ENCODE data around the gene GRB10. TPM values are rescaled to one million over a fixed set of nuclear protein-coding genes. Genes with fewer than 3 reads are reported as not detected.

The GRB10 gene
- total RNA-seq, 4 donors from 2014 or later: 40.4 to 88.6 (median 61.1) TPM

GRCh38 chr7:50822110-50822509, 39.4 kb upstream of the GRB10 start:
- no peaks in the 10 kb centered on the region for H3K27me3 ChIP-seq
- ATAC-seq (no peak), DNase-seq (no peak)
- H3K4me1 ChIP-seq: peaks cover 0 to 12% of the 10 kb centered on the region in 2 donors
- H3K4me3 ChIP-seq: no peak overlapping the region
- no peaks in the 10 kb centered on the region for H3K36me3 ChIP-seq
- TF ChIP-seq POLR2A (IDR thresholded peaks at IDR 0.05): no peak
- no peak for TF ChIP-seq CTCF (IDR thresholded peaks at IDR 0.05 in 4 of 5, conservative IDR thresholded peaks at IDR 0.05 in 1 of 5)
- H3K27ac ChIP-seq: peak overlapping the region; percentile 19 to 81 (median 65)
- intact Hi-C loops (cut with DNase I; ENCODE audit: low total_unique reads): no loop called here
- H3K9me3 ChIP-seq: no peaks in the 10 kb centered on the region
- in situ Hi-C loops (cut with MboI; ENCODE audit: low sequenced_read_pairs in 4 of 4): no loop called here

GRCh38 chr7:50821457-50822008, 38.8 kb upstream of the GRB10 start:
- no peaks in the 10 kb centered on the region for H3K27me3 ChIP-seq
- peak overlapping the region; percentile 19 to 81 (median 65) for H3K27ac ChIP-seq
- peaks cover 0 to 12% of the 10 kb centered on the region in 2 donors for H3K4me1 ChIP-seq
- no peaks in the 10 kb centered on the region for H3K9me3 ChIP-seq
- H3K4me3 ChIP-seq: no peak overlapping the region
- peak; percentile 85 to 94 for ATAC-seq
- TF ChIP-seq POLR2A (IDR thresholded peaks at IDR 0.05) (no peak), CTCF (IDR thresholded peaks at IDR 0.05 in 4 of 5, conservative IDR thresholded peaks at IDR 0.05 in 1 of 5) (no peak)
- H3K36me3 ChIP-seq: no peaks in the 10 kb centered on the region
- intact Hi-C loops (cut with DNase I; ENCODE audit: low total_unique reads) (no loop called here), in situ Hi-C loops (cut with MboI; ENCODE audit: low sequenced_read_pairs in 4 of 4) (no loop called here)
- peak in 1 of 2 donors; percentile 50 for DNase-seq

GRCh38 chr7:50818324-50818723, 35.6 kb upstream of the GRB10 start:
- no peak overlapping the region for H3K27ac ChIP-seq
- no peak for DNase-seq
- H3K27me3 ChIP-seq: no peaks in the 10 kb centered on the region
- no peak overlapping the region for H3K4me3 ChIP-seq
- no peaks in the 10 kb centered on the region for H3K36me3 ChIP-seq
- no peaks in the 10 kb centered on the region for H3K9me3 ChIP-seq
- no peak for TF ChIP-seq CTCF (IDR thresholded peaks at IDR 0.05 in 4 of 5, conservative IDR thresholded peaks at IDR 0.05 in 1 of 5)
- no peak for TF ChIP-seq POLR2A (IDR thresholded peaks at IDR 0.05)
- in situ Hi-C loops (cut with MboI; ENCODE audit: low sequenced_read_pairs in 4 of 4): no loop called here
- no peak for ATAC-seq
- intact Hi-C loops (cut with DNase I; ENCODE audit: low total_unique reads): no loop called here
- H3K4me1 ChIP-seq: peaks cover 0 to 12% of the 10 kb centered on the region in 2 donors

GRCh38 chr7:50817561-50817960, 34.9 kb upstream of the GRB10 start:
- H3K27ac ChIP-seq: no peak overlapping the region
- H3K4me3 ChIP-seq: no peak overlapping the region
- in situ Hi-C loops (cut with MboI; ENCODE audit: low sequenced_read_pairs in 4 of 4) (no loop called here), intact Hi-C loops (cut with DNase I; ENCODE audit: low total_unique reads) (no loop called here)
- no peaks in the 10 kb centered on the region for H3K36me3 ChIP-seq
- H3K4me1 ChIP-seq: peaks cover 0 to 18% of the 10 kb centered on the region in 2 donors
- TF ChIP-seq POLR2A (IDR thresholded peaks at IDR 0.05) (no peak), CTCF (IDR thresholded peaks at IDR 0.05 in 4 of 5, conservative IDR thresholded peaks at IDR 0.05 in 1 of 5) (no peak)
- ATAC-seq (no peak), DNase-seq (no peak)
- no peaks in the 10 kb centered on the region for H3K9me3 ChIP-seq
- no peaks in the 10 kb centered on the region for H3K27me3 ChIP-seq

GRCh38 chr7:50815138-50815537, 32.4 kb upstream of the GRB10 start:
- no peaks in the 10 kb centered on the region for H3K9me3 ChIP-seq
- TF ChIP-seq CTCF (IDR thresholded peaks at IDR 0.05 in 4 of 5, conservative IDR thresholded peaks at IDR 0.05 in 1 of 5): no peak
- no peak for TF ChIP-seq POLR2A (IDR thresholded peaks at IDR 0.05)
- no peaks in the 10 kb centered on the region for H3K36me3 ChIP-seq
- no peak for DNase-seq
- peaks cover 0 to 7% of the 10 kb centered on the region in 2 donors for H3K4me1 ChIP-seq
- no peak for ATAC-seq
- intact Hi-C loops (cut with DNase I; ENCODE audit: low total_unique reads) (no loop called here), in situ Hi-C loops (cut with MboI; ENCODE audit: low sequenced_read_pairs in 4 of 4) (no loop called here)
- H3K4me3 ChIP-seq: no peak overlapping the region
- H3K27me3 ChIP-seq: no peaks in the 10 kb centered on the region
- no peak overlapping the region for H3K27ac ChIP-seq
